ENCODE data around the gene TSC2.
A peak's percentile ranks its signal among the peaks of the same experiment; 100 is the strongest.
"Not testable (repeated sequence)": the region's sequence is repeated elsewhere in the genome, so short reads cannot be mapped to it uniquely, and the experiment has no call there.

Gene TSC2

DNA sequence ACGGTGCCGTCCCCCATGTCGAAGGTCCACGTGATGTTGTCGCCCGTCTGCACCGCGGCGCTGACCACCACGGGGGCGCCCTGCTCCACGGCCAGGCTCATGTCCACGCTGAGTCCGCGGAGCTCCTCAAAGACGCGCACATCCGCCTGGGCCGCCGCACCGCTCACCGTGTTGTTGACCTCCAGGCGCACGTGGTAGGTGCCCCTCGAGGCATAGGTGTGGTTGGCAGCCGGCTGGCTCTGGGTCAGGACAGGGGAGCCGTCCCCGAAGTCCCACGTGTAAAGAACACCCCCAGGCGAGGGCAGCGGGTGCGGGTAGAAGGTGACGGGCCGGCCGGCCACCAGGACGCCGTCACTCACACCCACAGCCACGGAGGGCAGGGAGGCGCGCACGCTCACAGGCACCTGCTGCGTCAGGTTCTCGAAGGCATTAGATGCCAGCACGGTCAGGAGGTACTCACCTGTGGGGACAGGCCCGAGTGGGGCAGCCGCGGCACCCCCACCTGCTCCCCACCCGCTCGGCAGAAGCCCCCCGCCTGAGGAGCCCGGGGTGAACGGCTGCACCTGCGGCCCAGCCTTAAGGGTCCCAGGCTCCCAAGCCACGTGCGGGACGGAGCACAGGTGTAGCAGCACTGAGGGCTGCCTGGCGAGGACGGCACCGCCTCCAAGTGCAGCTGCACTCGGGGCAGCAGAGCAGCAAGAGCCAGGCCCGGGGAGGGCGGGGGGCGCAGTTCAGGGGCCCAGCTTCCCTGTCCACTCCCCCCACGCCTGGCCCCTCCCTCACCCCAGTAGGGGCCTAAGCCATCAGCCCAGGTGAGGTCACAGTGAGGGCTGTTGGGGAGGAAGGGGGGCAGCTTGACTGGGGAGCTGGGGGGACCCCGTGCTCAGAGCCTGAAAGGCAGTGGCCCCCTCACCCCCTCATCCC is 63.9 kb downstream of the TSC2 start:
- not testable (repeated sequence) for H3K27ac ChIP-seq

DNA sequence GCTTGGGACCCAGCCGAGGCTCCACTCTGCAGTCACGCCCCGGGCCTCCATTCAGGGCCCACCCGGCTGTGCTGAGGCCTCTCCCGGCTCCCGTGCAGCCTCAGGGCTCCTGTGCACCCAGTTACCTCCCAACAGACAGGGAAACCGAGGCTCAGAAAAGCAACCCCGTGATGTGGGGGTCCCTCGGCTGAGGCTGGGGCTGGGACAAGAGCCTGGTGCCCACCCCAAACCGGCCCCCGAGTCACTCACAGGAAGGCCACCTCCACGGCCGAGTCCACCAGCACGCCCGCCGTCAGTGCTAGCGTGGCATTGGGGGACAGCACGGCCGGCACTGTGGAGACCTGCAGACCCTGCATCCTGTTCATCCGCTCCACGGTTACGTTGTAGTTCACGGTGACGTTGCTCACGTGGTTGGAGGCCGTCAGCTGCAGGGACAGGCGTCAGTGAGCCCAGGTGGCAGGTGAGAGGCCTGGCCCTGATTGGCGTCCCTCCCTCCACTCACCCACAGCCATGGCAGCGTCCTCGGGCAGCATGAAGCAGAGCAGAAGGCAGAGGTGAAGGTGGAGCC is 64.8 kb downstream of the TSC2 start:
- H3K27ac ChIP-seq = not testable (repeated sequence)

DNA sequence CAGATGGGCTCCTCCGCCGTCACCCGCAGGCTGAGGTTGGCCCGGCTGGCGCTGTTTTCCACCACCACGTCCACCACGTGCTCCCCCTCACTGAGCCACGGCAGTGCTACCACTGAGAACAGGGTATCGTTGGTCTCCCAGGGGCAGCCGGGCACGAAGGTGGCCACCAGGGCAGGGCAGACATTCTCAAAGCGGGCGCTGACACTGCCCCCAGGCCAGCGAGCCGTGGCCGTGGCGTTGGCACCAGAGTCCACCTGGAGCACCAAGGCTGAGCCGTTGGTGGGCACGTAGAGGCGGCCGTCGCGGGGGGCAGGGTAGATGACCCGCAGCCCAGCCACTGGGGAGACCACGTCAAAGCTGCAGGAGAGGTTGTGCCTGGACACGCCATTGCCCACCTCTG is 66.4 kb downstream of the TSC2 start:
- not testable (repeated sequence) for H3K27ac ChIP-seq

DNA sequence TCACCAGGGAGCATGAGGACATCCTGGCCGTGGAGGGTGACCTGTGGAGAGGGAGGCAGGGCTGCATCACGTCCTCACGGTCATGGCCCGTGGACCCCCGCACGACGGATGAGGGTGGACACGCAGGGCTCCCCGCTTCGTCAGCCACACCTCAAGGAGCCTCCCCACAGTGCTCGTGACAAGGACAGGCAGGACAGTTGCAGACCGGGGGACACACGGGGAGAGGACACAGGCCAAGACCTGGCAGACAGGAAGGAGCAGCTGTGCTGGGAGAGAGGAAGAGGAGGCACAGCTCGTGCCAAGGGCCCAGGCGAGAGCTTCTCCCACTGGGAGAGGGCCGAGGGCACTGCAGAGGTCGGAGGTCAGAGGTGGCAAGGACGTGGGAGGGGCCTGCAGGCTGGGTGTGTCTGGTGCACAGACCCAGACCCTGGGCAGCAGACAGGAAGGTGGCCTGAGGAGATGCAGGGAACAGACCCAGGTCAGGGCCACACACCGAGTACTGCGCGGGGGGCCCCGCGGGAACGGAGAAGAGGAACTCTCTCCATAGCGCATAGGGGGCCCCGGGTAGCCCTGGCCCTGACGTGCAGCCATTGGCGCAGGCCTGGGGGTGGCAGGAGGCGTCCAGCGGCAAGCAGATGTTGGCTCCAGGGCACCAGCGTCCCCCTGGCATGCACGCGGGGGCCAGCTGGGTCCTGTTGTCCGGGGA is 67.3 kb downstream of the TSC2 start:
- not testable (repeated sequence) for H3K27ac ChIP-seq

DNA sequence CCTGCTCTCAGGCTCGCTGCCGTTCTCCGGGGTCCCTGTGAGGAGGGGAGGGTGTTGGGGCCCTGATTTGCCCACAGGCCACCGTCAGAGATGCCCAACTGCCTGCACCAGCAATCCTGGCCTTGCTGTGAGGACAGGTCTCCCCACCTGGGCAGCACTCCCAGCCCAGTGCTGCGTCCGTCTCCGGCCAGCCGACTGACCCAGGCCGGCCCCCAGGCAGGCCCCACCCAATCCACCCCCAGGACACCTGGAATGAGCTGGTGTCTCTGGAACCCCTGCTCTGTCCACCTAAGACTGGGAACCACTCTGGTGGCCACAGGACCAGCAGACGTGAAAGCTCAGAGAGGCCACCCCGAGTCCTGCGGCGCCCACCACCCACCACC is 67.8 kb downstream of the TSC2 start:
- no peak overlapping the region for H3K27ac ChIP-seq
- no peak for TF ChIP-seq ZFX (IDR thresholded peaks at IDR 0.05)
- TF ChIP-seq, protein P1, sequence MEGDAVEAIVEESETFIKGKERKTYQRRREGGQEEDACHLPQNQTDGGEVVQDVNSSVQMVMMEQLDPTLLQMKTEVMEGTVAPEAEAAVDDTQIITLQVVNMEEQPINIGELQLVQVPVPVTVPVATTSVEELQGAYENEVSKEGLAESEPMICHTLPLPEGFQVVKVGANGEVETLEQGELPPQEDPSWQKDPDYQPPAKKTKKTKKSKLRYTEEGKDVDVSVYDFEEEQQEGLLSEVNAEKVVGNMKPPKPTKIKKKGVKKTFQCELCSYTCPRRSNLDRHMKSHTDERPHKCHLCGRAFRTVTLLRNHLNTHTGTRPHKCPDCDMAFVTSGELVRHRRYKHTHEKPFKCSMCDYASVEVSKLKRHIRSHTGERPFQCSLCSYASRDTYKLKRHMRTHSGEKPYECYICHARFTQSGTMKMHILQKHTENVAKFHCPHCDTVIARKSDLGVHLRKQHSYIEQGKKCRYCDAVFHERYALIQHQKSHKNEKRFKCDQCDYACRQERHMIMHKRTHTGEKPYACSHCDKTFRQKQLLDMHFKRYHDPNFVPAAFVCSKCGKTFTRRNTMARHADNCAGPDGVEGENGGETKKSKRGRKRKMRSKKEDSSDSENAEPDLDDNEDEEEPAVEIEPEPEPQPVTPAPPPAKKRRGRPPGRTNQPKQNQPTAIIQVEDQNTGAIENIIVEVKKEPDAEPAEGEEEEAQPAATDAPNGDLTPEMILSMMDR (conservative IDR thresholded peaks at IDR 0.05) = no peak

DNA sequence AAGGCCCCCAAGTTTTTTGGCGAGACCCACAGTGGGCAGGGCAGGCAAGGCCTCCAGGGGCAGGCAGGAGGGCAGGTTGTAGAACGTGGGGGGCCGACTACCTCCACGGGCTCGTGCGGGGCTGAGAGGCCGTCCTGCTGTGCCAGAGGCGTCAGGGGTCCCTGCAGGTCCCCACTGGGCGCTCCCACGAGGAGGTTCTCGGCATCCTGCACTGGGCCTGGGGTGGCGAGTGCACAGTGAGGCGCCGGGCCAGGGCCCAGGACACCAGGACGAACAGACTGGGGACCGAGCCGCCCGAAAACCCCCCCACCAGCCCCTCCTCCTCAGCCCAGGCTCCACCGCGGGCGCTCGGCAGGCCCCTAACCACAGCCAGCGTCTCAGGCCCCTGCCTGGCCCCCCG is 68.6 kb downstream of the TSC2 start:
- not testable (repeated sequence) for H3K27ac ChIP-seq

DNA sequence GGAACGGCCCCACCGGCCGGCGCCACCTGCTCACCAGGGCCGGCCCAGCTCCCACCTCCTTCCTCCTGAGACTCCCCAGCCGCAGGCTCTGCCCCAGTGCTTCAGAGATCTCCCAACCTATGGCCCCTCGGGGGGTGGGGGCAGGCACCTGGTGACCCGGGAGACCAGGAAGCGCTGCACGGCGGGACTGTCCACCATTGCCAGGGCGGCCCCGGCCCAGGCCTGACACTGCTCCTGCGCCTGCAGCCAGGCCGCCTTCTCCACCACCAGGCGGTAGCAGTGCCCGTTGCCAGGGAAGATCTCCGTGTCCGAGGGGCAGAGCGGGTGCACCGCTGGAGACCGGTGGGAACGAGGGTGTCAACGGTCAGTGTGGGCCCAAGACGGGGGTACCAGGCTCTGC is 69.6 kb downstream of the TSC2 start:
- not testable (repeated sequence) for H3K27ac ChIP-seq

DNA sequence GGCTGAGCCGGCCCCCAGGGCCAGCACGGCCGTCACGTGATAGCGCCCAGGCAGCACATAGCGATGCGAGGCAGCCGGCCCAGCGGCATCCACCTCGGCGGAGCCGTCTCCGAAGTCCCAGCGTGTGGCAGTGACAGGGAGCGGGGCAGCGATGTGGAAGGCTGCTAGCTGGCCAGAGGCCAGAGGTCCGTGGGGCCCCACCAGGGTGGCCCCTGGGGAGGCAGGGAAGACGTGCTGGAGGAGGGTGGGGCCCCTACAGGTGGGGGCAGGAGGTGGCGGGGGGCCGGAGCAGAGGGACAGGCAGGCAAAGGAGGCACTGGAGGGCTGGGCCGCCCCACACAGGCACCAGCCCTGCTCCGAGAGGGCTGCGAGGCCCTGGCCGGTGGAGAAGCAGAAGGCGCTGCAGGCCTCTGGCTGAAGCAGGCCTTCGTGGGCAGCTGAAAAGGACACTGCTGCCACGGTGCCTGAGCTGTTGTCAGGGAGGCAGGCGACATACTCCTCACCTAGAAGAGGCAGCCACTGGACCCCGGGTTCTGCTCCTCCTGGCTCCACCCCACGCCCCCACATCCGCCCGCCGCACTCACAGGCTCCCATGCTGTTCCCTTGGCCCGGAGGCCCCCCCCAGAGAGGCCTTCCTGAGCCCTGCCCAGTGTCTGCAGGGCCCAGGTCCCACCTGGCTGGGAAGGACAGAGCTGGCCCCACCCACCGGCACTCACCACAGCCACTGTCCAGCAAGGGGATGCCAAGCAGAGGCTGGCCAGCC is 70.4 kb downstream of the TSC2 start:
- H3K27ac ChIP-seq = not testable (repeated sequence)

DNA sequence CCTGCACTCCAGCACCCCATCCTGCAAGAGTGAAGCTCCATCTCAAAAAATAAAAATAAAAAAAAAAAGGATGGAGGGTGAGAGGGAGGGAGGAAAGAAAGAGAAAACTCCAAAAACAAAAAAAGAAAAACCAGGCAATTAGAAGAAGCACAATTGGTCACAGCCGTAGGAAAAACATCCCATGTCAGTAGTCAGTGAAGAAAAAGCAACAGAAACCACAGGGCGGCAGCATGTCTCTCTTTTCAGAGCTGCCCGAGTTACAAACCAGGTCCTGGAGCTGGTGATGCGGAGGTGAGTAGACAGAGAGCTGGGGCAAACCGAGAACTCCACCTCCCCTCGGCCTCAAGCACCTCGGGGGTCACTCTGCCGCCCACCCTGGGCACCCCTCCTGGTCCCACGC is 73.5 kb downstream of the TSC2 start:
- H3K27ac ChIP-seq = not testable (repeated sequence)

DNA sequence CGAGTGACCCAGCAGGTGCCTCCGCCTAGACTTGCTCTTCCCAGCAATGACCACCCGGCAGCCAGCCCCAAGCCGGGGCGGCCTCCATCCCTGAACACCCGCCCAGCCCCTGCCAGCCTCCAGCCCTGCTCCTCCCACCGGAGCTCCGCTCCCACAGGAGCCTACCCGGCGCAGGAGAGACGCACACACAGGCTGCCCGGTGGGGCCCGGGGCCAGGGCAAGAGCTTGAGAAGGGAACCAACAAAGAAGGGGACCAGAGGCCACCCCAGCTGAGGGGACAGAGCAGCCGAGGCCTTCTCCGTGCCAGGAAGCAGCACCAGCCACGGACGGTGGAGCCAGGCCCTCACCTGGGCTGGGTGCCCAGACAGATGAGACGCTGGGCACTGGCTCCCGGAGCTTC is 74.1 kb downstream of the TSC2 start:
- TF ChIP-seq, protein P1 (conservative IDR thresholded peaks at IDR 0.05) = no peak
- no peak for TF ChIP-seq ZFX (IDR thresholded peaks at IDR 0.05)

DNA sequence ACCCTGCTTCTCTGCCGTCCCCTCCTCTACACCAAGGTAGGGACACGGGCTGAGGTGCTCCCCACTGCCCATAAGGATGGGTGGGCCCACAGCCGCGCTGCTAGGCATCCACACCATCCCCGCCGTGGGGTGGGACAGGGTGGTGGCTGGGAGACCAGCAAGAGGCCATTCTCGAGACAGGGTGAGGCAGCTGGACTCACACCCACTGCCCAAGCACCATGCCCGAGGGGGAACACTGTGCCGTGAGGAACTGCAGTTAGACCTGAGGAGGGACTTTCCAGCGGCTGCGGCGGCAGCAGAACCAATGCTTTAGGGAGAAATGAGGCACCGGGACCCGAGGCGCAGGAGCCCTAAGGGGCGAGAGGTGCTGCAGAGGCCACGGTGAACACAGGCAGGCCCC is 74.6 kb downstream of the TSC2 start:
- no peak for TF ChIP-seq ZFX (IDR thresholded peaks at IDR 0.05)
- TF ChIP-seq, protein P1 (conservative IDR thresholded peaks at IDR 0.05) = no peak
- H3K27ac ChIP-seq = peak overlapping the region; percentile 1; the same call in 1 of the 2 replicates

More for the DNA sequence above, 74.1 kb downstream of the TSC2 start:
- peak overlapping the region; percentile 1; the same call in 1 of the 2 replicates for H3K27ac ChIP-seq

DNA sequence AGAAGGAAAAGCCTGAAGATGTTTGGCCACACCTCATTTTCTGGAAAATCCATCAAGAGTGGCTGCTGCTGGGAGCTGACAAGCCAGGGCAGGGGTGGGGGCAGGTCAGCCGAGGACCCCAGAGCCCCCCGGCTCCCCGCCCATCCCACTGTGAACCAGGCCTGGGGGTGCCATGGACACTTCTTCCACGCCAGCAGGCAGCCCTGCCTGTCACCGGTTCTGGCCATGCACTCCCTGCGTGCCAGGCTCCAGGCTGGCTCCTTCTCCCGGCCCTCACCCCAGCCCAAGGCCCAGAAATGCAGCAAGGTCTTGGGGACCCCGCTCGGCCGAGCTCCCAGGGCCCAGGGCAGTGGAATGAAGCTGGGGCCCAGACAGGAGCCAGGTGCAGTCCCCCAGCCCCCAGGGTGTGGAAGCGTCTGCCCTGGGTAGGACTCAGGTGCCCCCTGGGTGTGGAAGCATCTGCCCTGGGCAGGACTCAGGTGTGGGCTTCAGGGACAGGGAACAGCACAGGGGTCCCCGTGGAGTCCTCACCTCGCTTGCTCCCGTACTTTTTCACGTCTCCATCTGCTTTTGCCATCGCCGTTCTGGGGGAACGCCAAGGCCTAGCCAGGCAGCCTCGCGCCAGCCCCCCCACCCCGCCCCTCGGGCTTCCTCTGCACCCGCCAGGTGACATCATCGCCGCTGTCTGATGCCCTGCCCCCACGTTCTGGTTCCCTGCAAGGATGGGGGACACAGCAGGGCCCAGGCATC is 75.3 kb downstream of the TSC2 start:
- not testable (repeated sequence) for H3K27ac ChIP-seq

DNA sequence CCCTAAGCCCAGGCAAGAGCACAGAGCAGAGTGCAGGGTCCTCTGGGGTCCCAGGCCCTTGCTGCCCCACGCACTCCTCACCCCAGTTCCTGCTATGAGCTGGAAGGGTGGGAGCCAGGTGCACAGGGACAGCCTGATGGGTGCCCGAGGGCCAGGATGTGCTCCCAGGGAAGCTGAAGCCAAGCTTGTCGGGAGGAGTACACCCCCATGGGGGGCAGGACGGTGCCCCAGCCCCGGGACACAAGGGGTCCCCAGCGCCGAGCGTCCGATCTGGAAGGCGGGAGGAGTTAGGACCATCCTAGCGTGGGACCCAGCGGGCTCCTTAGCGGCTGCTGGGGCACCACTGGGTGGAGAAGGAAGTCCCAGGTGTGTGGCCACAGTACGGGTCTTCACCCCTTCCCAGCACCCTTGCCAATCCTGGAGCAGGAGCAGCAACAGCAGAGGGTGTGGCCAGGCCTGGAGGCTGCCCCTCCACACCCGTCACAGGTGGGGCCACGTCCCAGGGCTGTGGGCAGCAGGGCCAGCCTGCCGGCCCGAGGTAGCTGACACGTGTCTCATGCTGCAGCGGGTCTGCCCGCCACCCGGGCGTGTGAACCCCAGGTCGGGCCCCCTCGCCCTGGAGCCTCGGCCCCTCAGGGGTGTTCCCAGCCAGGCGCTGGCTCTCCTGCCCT is 76.1 kb downstream of the TSC2 start:
- peak overlapping the region; percentile 80 for H3K27ac ChIP-seq

DNA sequence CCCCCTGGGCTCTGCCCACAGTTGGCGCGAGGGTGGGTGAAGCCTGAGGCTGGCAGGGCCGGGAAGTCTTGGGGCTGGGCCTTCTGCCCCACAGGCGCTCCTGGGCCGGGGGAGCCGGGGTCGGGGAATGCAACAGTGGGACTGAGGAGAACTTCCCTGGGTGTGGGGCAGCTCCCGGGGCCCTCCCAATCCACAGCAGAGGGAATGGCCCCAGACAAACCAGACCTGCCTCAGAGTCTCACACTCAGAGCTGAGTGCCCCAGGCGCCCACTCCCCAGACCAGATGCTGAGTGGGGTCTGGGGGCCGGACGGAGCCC is 76.5 kb downstream of the TSC2 start:
- H3K27ac ChIP-seq = peak overlapping the region; percentile 80

DNA sequence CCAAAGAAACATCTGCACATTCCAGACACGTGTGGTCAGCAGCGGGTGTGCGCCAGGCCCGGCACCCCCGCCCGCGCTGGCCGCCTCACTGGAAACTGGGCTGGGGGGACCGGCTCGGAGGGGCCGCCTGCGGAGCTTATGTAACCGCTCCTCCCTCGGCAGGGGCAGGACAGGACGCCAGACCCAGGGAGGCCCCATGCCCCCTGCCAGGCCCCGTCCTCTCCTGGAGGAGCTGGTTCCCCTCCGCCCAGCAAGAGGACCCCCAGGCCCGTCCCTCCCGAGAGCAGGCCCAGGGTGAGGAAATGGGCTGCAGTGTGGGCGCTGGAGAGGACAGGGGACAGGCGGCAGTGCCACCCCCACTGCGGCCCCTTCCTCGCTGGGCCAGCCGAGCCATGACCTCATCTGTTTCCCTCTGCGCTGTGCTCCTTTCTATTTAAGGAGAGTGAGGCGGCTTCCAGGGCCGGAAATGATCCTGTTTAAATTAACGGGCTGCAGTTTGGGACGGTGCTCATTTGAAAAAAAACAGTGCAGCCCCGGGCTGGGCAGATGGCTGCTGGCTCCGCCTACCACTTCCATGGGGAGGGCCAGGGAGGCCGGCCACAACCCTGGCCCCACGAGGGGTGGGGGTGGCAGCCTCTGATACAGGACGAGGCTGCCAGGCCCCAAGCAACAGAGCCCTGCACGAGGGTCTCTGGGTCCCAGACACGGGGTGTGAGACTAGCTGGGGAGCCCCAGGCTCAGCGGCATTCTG is 77.1 kb downstream of the TSC2 start:
- peak overlapping the region; percentile 80 for H3K27ac ChIP-seq
